Measurements from ENCODE around the gene IL22RA1.

Gene IL22RA1

GRCh38 chr1:24178407-24178806 lies 35.5 kb upstream of the IL22RA1 start:
- Histone ChIP-seq H2AFZ (ENCODE audit: low read length) (no peak overlapping the region), H3K9ac (ENCODE audit: low read depth, low read length, poor library complexity, severe bottlenecking) (no peak overlapping the region), H3K27me3 (ENCODE audit: insufficient read depth, low read length, poor library complexity, severe bottlenecking) (no peaks in the 10 kb centered on the region), H3K4me3 (ENCODE audit: low read length, poor library complexity, severe bottlenecking) (no peak overlapping the region), H3F3A (ENCODE audit: low read depth) (no peaks in the 10 kb centered on the region), H3K4me2 (ENCODE audit: low read depth, low read length, poor library complexity, severe bottlenecking) (no peak overlapping the region), H3K36me3 (ENCODE audit: insufficient read depth, low read length) (no peaks in the 10 kb centered on the region), H3K79me2 (ENCODE audit: insufficient read depth, low read length) (no peaks in the 10 kb centered on the region), H3K9me2 (replicated peaks; ENCODE audit: low read depth, low read length) (no peaks in the 10 kb centered on the region), H3K4me1 (ENCODE audit: insufficient read depth, low read length, poor library complexity, severe bottlenecking) (no peaks in the 10 kb centered on the region), H4K20me1 (ENCODE audit: insufficient read depth, low read length, poor library complexity, severe bottlenecking) (no peaks in the 10 kb centered on the region), H3K9me3 (ENCODE audit: insufficient read depth, low read depth, low read length) (no peaks in the 10 kb centered on the region)
- no peak for TF ChIP-seq EZH2phosphoT487 (IDR thresholded peaks at IDR 0.05; ENCODE audit: borderline replicate concordance)
- TF ChIP-seq CTCF (conservative IDR thresholded peaks at IDR 0.05; ENCODE audit: low read length), result no peak

- H3K9ac ChIP-seq (ENCODE audit: low read depth, low read length, poor library complexity, severe bottlenecking), result no peak overlapping the region
- TF ChIP-seq EZH2phosphoT487 (IDR thresholded peaks at IDR 0.05; ENCODE audit: borderline replicate concordance) (no peak), CTCF (conservative IDR thresholded peaks at IDR 0.05; ENCODE audit: low read length) (no peak)
- H3F3A ChIP-seq (ENCODE audit: low read depth), result no peaks in the 10 kb centered on the region
- no peak overlapping the region for H2AFZ ChIP-seq (ENCODE audit: low read length)
- H3K79me2 ChIP-seq (ENCODE audit: insufficient read depth, low read length), result no peaks in the 10 kb centered on the region
- H3K9me3 ChIP-seq (ENCODE audit: insufficient read depth, low read depth, low read length), result no peaks in the 10 kb centered on the region
- no peaks in the 10 kb centered on the region for H3K36me3 ChIP-seq (ENCODE audit: insufficient read depth, low read length)
- H3K9me2 ChIP-seq (replicated peaks; ENCODE audit: low read depth, low read length), result no peaks in the 10 kb centered on the region
- no peak overlapping the region for H3K4me2 ChIP-seq (ENCODE audit: low read depth, low read length, poor library complexity, severe bottlenecking)
- H3K4me3 ChIP-seq (ENCODE audit: low read length, poor library complexity, severe bottlenecking), result no peak overlapping the region
- H3K27me3 ChIP-seq (ENCODE audit: insufficient read depth, low read length, poor library complexity, severe bottlenecking), result no peaks in the 10 kb centered on the region
- no peaks in the 10 kb centered on the region for H4K20me1 ChIP-seq (ENCODE audit: insufficient read depth, low read length, poor library complexity, severe bottlenecking)
- no peaks in the 10 kb centered on the region for H3K4me1 ChIP-seq (ENCODE audit: insufficient read depth, low read length, poor library complexity, severe bottlenecking)
Measured at GRCh38 chr1:24177161-24177560, 34.2 kb upstream of the IL22RA1 start.

GRCh38 chr1:24175033-24175755 lies 32.3 kb upstream of the IL22RA1 start:
- no peak overlapping the region for H3K9ac ChIP-seq (ENCODE audit: low read depth, low read length, poor library complexity, severe bottlenecking)
- H3K4me1 ChIP-seq (ENCODE audit: insufficient read depth, low read length, poor library complexity, severe bottlenecking), result no peaks in the 10 kb centered on the region
- no peaks in the 10 kb centered on the region for H3K79me2 ChIP-seq (ENCODE audit: insufficient read depth, low read length)

More at GRCh38 chr1:24175033-24175755, 32.3 kb upstream of the IL22RA1 start:
- no peaks in the 10 kb centered on the region for H3F3A ChIP-seq (ENCODE audit: low read depth)
- H3K27me3 ChIP-seq (ENCODE audit: insufficient read depth, low read length, poor library complexity, severe bottlenecking), result no peaks in the 10 kb centered on the region
- H3K4me2 ChIP-seq (ENCODE audit: low read depth, low read length, poor library complexity, severe bottlenecking), result no peak overlapping the region
- no peaks in the 10 kb centered on the region for H4K20me1 ChIP-seq (ENCODE audit: insufficient read depth, low read length, poor library complexity, severe bottlenecking)
- H3K9me2 ChIP-seq (replicated peaks; ENCODE audit: low read depth, low read length), result no peaks in the 10 kb centered on the region
- no peaks in the 10 kb centered on the region for H3K9me3 ChIP-seq (ENCODE audit: insufficient read depth, low read depth, low read length)
- H2AFZ ChIP-seq (ENCODE audit: low read length), result no peak overlapping the region
- no peak overlapping the region for H3K4me3 ChIP-seq (ENCODE audit: low read length, poor library complexity, severe bottlenecking)
- no peak for TF ChIP-seq CTCF (conservative IDR thresholded peaks at IDR 0.05; ENCODE audit: low read length)
- no peaks in the 10 kb centered on the region for H3K36me3 ChIP-seq (ENCODE audit: insufficient read depth, low read length)

All from Loucy (cell line).